Activated CD8-positive, alpha-beta T cell treated with anti-CD3 and anti-CD28 coated beads for 36 hours (primary cell): ENCODE data around the gene ZNF608. TPM values are rescaled to one million over a fixed set of nuclear protein-coding genes. Genes with fewer than 3 reads are reported as not detected.

Experiments used
- ATAC-seq: fragments of 200-7000 bp; cut with Tn5 transposase; one replicate; pipeline ENCODE4 v1.10.0; 2021; ENCODE audit warnings: mild to moderate bottlenecking, moderate library complexity
- CTCF ChIA-PET: fragments of 350-600 bp; sonication (Branson Sonifier 250); formaldehyde crosslinking; loops from one replicate; lab custom pipeline; 2021; ENCODE audit warnings: antibody characterized with exemption; lab: Charles Lee
- POLR2A ChIA-PET: fragments of 350-600 bp; sonication (Branson Sonifier 250); formaldehyde crosslinking; loops from one replicate; lab custom pipeline; 2021; ENCODE audit warnings: antibody characterized with exemption; lab: Charles Lee
- DNase-seq: peaks from one replicate; pipeline ENCODE4 v3.0.0-alpha.2; 2020
- H3K27ac Mint-ChIP-seq: one replicate; pipeline ENCODE4 v1.8.0; 2021; ENCODE audit warnings: mild to moderate bottlenecking, mixed read lengths
- H3K27me3 Mint-ChIP-seq: one replicate; pipeline ENCODE4 v1.8.0; 2021; ENCODE audit warnings: mixed read lengths
- H3K36me3 Mint-ChIP-seq: one replicate; pipeline ENCODE4 v1.8.0; 2021; ENCODE audit warnings: low read depth, mixed read lengths
- H3K4me1 Mint-ChIP-seq: one replicate; pipeline ENCODE4 v1.8.0; 2021; ENCODE audit warnings: low read depth, mixed read lengths
- H3K4me3 Mint-ChIP-seq: one replicate; pipeline ENCODE4 v1.8.0; 2021; ENCODE audit warnings: mild to moderate bottlenecking, moderate library complexity, mixed read lengths
- H3K9me3 Mint-ChIP-seq: one replicate; pipeline ENCODE4 v1.8.0; 2021; ENCODE audit warnings: mixed read lengths
- intact Hi-C: fragments of 100-400 bp; cut with micrococcal nuclease; formaldehyde crosslinking; loops from one replicate; pipeline ENCODE4 v1.10.0; 2022
- total RNA-seq, 2 experiments: library from RNA; stranded (reverse); gene quantifications; one replicate each; pipeline ENCODE4 v1.2.3, GENCODE V29; 2021
- TF ChIP-seq, protein P1 (sequence below): fragments of 200-600 bp; IDR thresholded peaks from one replicate; pipeline ENCODE4 v1.8.0; 2022; ENCODE audit warnings: antibody characterized with exemption, mild to moderate bottlenecking

ZNF608 gene
- total RNA-seq, 2 experiments from 2014 or later, result not detected

DNA sequence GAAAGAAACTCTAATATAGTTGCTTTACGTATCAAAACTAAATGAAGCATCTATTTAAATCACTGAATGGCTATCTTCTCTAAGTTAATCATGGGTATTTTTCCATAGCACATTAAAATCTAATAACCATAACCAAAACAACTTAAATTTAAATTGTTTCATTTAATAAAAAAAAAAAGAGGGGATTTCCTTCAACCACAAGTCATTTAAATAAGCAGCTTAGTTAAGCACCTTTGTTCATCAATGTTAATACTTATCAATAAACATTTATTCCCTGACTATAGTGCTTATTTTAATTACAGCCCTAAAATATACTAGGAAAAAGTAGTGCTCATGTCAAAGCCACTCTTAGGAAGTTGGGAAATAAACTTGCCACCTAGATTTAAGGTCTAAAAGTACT is 30.3 kb downstream of the ZNF608 start:
- DNase-seq, result no peak
- Mint-ChIP-seq H3K4me3 (no peak overlapping the region), H3K27me3 (no peaks in the 10 kb centered on the region), H3K27ac (no peak overlapping the region), H3K9me3 (no peaks in the 10 kb centered on the region), H3K36me3 (no peaks in the 10 kb centered on the region), H3K4me1 (no peaks in the 10 kb centered on the region)
- TF ChIP-seq, protein P1, sequence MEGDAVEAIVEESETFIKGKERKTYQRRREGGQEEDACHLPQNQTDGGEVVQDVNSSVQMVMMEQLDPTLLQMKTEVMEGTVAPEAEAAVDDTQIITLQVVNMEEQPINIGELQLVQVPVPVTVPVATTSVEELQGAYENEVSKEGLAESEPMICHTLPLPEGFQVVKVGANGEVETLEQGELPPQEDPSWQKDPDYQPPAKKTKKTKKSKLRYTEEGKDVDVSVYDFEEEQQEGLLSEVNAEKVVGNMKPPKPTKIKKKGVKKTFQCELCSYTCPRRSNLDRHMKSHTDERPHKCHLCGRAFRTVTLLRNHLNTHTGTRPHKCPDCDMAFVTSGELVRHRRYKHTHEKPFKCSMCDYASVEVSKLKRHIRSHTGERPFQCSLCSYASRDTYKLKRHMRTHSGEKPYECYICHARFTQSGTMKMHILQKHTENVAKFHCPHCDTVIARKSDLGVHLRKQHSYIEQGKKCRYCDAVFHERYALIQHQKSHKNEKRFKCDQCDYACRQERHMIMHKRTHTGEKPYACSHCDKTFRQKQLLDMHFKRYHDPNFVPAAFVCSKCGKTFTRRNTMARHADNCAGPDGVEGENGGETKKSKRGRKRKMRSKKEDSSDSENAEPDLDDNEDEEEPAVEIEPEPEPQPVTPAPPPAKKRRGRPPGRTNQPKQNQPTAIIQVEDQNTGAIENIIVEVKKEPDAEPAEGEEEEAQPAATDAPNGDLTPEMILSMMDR, result no peak
- POLR2A ChIA-PET, result no interaction called here
- ATAC-seq, result no peak
- intact Hi-C loops, result no loop called here
- CTCF ChIA-PET, result no interaction called here

DNA sequence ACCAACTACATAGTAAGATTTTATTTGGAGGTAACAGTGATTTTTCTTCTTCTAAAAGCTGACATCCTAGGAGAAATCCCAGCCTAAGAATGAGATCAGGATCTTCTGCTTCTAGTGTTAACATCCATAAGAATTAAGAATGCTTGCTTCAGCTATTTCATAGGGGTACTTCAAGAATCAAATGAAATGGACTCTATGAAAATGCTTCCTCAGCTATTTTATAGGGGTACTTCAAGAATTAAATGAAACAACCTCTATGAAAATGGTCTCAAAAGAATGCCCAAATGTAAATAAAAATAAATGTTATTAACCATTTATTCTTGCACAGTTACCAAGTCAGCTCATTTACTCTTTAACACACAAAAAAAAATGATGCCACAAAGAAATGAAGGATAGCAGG is 31.5 kb downstream of the ZNF608 start:
- ChIA-PET POLR2A (no interaction called here), CTCF (no interaction called here)
- ATAC-seq (no peak), DNase-seq (no peak)
- H3K4me3 Mint-ChIP-seq, result no peak overlapping the region
- H3K27ac Mint-ChIP-seq, result no peak overlapping the region
- intact Hi-C loops, result no loop called here
- TF ChIP-seq, protein P1, result no peak
- H3K9me3 Mint-ChIP-seq, result no peaks in the 10 kb centered on the region
- no peaks in the 10 kb centered on the region for H3K27me3 Mint-ChIP-seq
- no peaks in the 10 kb centered on the region for H3K36me3 Mint-ChIP-seq
- H3K4me1 Mint-ChIP-seq, result no peaks in the 10 kb centered on the region

DNA sequence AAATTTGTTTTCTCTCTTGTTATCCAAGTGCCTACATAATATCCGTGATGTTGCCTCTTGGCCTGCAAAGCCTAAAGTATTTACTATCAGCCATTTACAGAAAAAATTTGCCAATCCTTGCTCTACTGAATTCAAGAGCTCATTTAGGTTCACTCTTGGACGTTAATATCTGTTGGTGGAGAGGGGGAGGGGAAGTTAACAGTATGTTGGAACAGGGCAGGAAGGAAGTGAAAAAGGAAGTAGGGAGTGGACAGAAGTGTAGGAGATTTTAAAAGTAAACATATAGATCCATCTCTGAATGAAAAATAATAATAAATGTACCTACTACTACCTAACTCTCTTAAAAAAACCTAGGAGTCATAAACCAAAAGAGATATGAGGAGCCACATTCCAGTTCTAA is 32.8 kb downstream of the ZNF608 start:
- H3K4me3 Mint-ChIP-seq, result no peak overlapping the region
- H3K27ac Mint-ChIP-seq, result no peak overlapping the region
- POLR2A ChIA-PET, result no interaction called here
- H3K9me3 Mint-ChIP-seq, result no peaks in the 10 kb centered on the region
- DNase-seq (no peak), ATAC-seq (no peak)
- CTCF ChIA-PET, result no interaction called here
- peaks cover 2% of the 10 kb centered on the region for H3K27me3 Mint-ChIP-seq
- no peaks in the 10 kb centered on the region for H3K4me1 Mint-ChIP-seq
- intact Hi-C loops, result no loop called here
- no peaks in the 10 kb centered on the region for H3K36me3 Mint-ChIP-seq
- TF ChIP-seq, protein P1, result no peak

DNA sequence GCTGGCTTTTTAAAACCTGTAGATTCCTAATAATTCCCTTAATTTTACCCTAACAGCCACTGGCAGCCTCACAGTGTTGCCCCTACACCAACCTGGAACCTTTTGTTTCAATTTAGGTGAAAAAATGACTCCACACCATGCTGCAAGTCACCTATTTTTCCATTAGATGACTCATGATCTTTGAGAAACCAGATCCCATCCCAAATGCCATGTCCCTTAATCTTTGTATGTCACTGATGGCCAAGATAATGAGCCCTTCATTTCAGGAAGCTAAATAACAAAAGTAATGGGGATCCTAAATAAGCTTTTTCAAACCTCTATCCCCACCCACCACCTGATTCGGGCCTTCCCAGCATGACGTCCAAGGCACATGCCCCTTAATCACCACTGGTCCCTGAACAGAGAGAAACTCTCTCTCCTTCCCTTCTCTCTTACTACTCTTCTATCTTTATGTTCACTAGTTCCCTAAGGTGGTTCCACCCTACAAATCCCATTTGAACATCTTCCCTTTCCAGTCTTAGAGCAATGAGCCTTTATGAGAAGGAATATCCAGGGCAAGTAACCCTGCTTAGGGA is 33.6 kb downstream of the ZNF608 start:
- TF ChIP-seq, protein P1, result no peak
- CTCF ChIA-PET, result no interaction called here
- intact Hi-C loops, result no loop called here
- H3K36me3 Mint-ChIP-seq, result no peaks in the 10 kb centered on the region
- H3K9me3 Mint-ChIP-seq, result no peaks in the 10 kb centered on the region
- POLR2A ChIA-PET, result no interaction called here
- no peaks in the 10 kb centered on the region for H3K4me1 Mint-ChIP-seq
- no peak for ATAC-seq
- H3K27me3 Mint-ChIP-seq, result peaks cover 2% of the 10 kb centered on the region
- no peak for DNase-seq
- no peak overlapping the region for H3K27ac Mint-ChIP-seq
- no peak overlapping the region for H3K4me3 Mint-ChIP-seq

DNA sequence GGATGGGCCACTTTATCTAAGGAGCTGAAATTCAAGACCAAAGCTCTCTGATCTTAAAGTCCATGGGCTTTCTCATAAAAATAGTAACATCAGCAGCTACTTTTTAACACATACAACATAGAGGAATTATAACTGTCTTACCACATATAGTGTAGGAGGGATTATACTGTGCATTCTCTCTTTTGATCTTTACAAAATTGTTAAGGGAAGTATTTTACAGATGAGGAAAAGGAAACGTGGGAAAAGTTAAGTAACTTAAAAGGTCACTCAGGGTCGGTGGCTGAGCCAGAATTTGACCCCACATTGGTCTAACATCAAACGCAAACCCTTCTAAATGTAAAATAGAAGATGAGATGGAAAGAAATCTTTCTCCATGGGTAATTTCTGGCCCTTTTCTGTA is 38.4 kb downstream of the ZNF608 start:
- no peak overlapping the region for H3K27ac Mint-ChIP-seq
- DNase-seq (no peak), ATAC-seq (no peak)
- peaks cover 4% of the 10 kb centered on the region for H3K27me3 Mint-ChIP-seq
- no peaks in the 10 kb centered on the region for H3K4me1 Mint-ChIP-seq
- intact Hi-C loops, result no loop called here
- TF ChIP-seq, protein P1, result no peak
- H3K4me3 Mint-ChIP-seq, result no peak overlapping the region
- no peaks in the 10 kb centered on the region for H3K9me3 Mint-ChIP-seq
- H3K36me3 Mint-ChIP-seq, result no peaks in the 10 kb centered on the region
- CTCF ChIA-PET, result no interaction called here
- POLR2A ChIA-PET, result no interaction called here
